MM.1S (cell line): ENCODE data around the gene GLUD1.
"Not testable (repeated sequence)": the region's sequence is repeated elsewhere in the genome, so short reads cannot be mapped to it uniquely, and the experiment has no call there.

Experiments
- DNase-seq: peaks from one replicate; pipeline ENCODE4 v3.0.0-alpha.2; 2015
- H2AFZ ChIP-seq: fragments of 300-600 bp; sonication (generic); 2 replicates; pipeline ENCODE4 v1.6.0; 2016; ENCODE audit warnings: antibody characterized with exemption, low read length
- H3F3A ChIP-seq: fragments of 300-600 bp; sonication (generic); 2 replicates; pipeline ENCODE4 v1.6.1; 2016; ENCODE audit warnings: mild to moderate bottlenecking, antibody characterized with exemption, low read length, moderate library complexity, mixed read lengths; ENCODE audit not compliant: insufficient read depth
- H3K27ac ChIP-seq: fragments of 300-600 bp; sonication (generic); 2 replicates; pipeline ENCODE4 v1.5.1; 2016; ENCODE audit warnings: mild to moderate bottlenecking, low read length
- H3K27me3 ChIP-seq: fragments of 300-600 bp; sonication (generic); replicated peaks from 2 replicates; pipeline ENCODE4 v1.6.0; 2016; ENCODE audit warnings: low read length; ENCODE audit not compliant: insufficient read depth
- H3K36me3 ChIP-seq: fragments of 300-600 bp; sonication (generic); replicated peaks from 2 replicates; pipeline ENCODE4 v1.6.1; 2016; ENCODE audit warnings: mild to moderate bottlenecking, low read length, mixed read lengths; ENCODE audit not compliant: insufficient read depth
- H3K4me1 ChIP-seq: fragments of 300-600 bp; sonication (generic); 2 replicates; pipeline ENCODE4 v1.6.1; 2016; ENCODE audit warnings: low read length, mixed read lengths
- H3K4me2 ChIP-seq: fragments of 300-600 bp; sonication (generic); 2 replicates; pipeline ENCODE4 v1.6.0; 2016; ENCODE audit warnings: low read depth, low read length
- H3K4me3 ChIP-seq: fragments of 300-600 bp; sonication (generic); 2 replicates; pipeline ENCODE4 v1.5.1; 2016; ENCODE audit warnings: low read length, mixed read lengths
- H3K79me2 ChIP-seq: fragments of 300-600 bp; sonication (generic); 2 replicates; pipeline ENCODE4 v1.6.1; 2016; ENCODE audit warnings: mixed run types, low read length, mixed read lengths
- H3K9ac ChIP-seq: fragments of 300-600 bp; sonication (generic); 2 replicates; pipeline ENCODE4 v1.6.1; 2016; ENCODE audit warnings: low read length, mixed read lengths
- H3K9me2 ChIP-seq: fragments of 300-600 bp; sonication (generic); replicated peaks from 2 replicates; pipeline ENCODE4 v1.6.1; 2016; ENCODE audit warnings: mild to moderate bottlenecking, low read length, mixed read lengths; ENCODE audit not compliant: insufficient read depth
- H3K9me3 ChIP-seq: fragments of 300-600 bp; sonication (generic); replicated peaks from 2 replicates; pipeline ENCODE4 v1.6.1; 2016; ENCODE audit warnings: mild to moderate bottlenecking, low read length, mixed read lengths; ENCODE audit not compliant: insufficient read depth
- H4K20me1 ChIP-seq: fragments of 300-600 bp; sonication (generic); 2 replicates; pipeline ENCODE4 v1.6.1; 2016; ENCODE audit warnings: mild to moderate bottlenecking, low read length, moderate library complexity, mixed read lengths; ENCODE audit not compliant: insufficient read depth
- EZH2 ChIP-seq: fragments of 300-600 bp; sonication (generic); optimal IDR thresholded peaks from 2 replicates; pipeline ENCODE3; 2017; ENCODE audit warnings: low read depth, mild to moderate bottlenecking, antibody characterized with exemption, low read length, mixed read lengths
- EZH2phosphoT487 ChIP-seq: fragments of 300-600 bp; sonication (generic); IDR thresholded peaks from 2 replicates; pipeline ENCODE4 v1.6.1; 2018; ENCODE audit warnings: antibody characterized with exemption, low read length
- TF ChIP-seq, protein P1 (sequence below): fragments of 300-600 bp; sonication (generic); IDR thresholded peaks from 2 replicates; pipeline ENCODE4 v1.5.1; 2016; ENCODE audit warnings: antibody characterized with exemption, low read length, mixed read lengths

GLUD1 gene

DNA sequence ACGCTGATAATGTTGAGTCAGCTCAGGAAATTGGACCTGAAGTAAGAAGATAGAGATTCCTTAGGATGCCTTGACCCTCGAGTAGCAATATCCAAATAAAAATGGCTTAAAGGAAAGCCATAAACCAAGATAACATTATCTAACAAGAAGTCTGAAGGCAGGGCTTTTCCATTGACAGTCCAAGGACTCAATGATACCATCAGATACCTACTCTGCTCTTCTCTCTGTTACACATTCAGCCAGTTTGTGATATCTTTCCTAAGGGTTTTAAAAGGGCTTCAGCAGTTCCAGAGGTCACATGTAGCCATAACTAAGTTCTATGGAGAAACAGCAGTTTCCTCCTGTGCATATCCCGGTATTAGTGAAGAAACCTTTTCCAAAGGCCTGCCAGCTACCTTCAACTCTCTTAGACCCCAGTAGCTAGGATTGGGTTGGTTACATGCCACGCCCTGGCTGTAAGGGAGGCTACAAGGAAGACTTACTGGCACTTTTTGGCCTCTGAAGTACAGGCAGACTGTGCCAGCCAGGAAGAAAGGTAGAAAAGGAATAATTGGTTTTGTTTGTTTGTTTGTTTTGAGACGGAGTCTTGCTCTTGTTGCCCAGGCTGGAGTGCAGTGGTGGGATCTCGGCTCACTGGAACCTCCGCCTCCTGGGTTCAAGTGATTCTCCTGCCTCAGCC is 10.9 kb upstream of the GLUD1 start:
- TF ChIP-seq, protein P1, sequence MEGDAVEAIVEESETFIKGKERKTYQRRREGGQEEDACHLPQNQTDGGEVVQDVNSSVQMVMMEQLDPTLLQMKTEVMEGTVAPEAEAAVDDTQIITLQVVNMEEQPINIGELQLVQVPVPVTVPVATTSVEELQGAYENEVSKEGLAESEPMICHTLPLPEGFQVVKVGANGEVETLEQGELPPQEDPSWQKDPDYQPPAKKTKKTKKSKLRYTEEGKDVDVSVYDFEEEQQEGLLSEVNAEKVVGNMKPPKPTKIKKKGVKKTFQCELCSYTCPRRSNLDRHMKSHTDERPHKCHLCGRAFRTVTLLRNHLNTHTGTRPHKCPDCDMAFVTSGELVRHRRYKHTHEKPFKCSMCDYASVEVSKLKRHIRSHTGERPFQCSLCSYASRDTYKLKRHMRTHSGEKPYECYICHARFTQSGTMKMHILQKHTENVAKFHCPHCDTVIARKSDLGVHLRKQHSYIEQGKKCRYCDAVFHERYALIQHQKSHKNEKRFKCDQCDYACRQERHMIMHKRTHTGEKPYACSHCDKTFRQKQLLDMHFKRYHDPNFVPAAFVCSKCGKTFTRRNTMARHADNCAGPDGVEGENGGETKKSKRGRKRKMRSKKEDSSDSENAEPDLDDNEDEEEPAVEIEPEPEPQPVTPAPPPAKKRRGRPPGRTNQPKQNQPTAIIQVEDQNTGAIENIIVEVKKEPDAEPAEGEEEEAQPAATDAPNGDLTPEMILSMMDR, result no peak
- TF ChIP-seq EZH2phosphoT487 (no peak), EZH2 (no peak)
- Histone ChIP-seq H3K27ac (no peak overlapping the region), H3K9ac (no peak overlapping the region), H2AFZ (no peak overlapping the region), H3K27me3 (no peaks in the 10 kb centered on the region), H3K9me3 (no peaks in the 10 kb centered on the region), H3K4me3 (no peak overlapping the region), H3K9me2 (no peaks in the 10 kb centered on the region), H3K36me3 (no peaks in the 10 kb centered on the region; the same call in 1 of the 2 replicates), H3K79me2 (peaks cover 34% of the 10 kb centered on the region), H3K4me1 (no peaks in the 10 kb centered on the region), H3K4me2 (no peak overlapping the region), H4K20me1 (no peaks in the 10 kb centered on the region), H3F3A (no peaks in the 10 kb centered on the region)
- DNase-seq, result no peak

DNA sequence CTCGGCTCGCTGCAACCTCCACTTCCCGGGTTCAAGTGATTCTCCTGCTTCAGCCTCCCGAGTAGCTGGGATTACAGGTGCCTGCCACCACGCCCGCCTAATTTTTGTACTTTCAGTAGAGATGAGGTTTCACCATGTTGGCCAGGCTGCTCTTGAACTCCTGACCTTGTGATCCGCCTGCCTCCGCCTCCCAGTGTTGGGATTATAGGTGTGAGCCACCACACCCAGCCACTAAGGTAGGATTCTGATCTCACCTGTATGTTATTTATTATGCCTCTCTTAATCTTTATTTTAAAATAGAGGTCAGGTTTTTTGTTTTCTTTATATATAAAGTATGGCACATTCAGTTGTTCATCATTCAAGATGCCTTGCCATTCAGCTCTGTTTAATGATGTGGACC is 10.1 kb upstream of the GLUD1 start:
- H3K4me1 ChIP-seq, H3K4me3 ChIP-seq, H3K9ac ChIP-seq, H3K36me3 ChIP-seq, H3K9me3 ChIP-seq, H3K27me3 ChIP-seq, H3K9me2 ChIP-seq, H2AFZ ChIP-seq, H3K4me2 ChIP-seq, H3F3A ChIP-seq, H3K27ac ChIP-seq, DNase-seq, H4K20me1 ChIP-seq: not testable (repeated sequence)
- peaks cover 39% of the 10 kb centered on the region for H3K79me2 ChIP-seq

DNA sequence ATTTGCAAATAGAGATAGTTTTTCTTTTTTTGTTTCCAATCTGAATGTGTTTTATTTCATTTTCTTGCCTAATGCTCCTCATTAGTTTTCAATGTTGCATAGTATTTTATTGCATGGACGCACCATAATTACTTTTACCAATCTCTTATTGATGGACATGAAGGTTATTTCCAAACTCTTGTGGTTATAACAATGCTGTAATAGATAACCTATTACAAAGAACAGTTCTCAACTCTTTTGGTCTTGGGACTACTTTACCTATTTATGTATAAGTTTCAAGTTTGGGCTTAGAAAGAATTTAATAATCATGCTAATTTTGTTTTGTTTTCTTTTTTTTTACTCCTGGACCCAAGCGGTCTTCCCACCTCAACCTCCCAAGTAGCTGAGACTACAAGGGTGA is 7.4 kb upstream of the GLUD1 start:
- no peak overlapping the region for H3K4me3 ChIP-seq
- H3K36me3 ChIP-seq, result no peaks in the 10 kb centered on the region; the same call in 1 of the 2 replicates
- no peaks in the 10 kb centered on the region for H3F3A ChIP-seq
- H3K27me3 ChIP-seq, result no peaks in the 10 kb centered on the region
- H3K9me3 ChIP-seq, result no peaks in the 10 kb centered on the region
- no peaks in the 10 kb centered on the region for H3K9me2 ChIP-seq
- H4K20me1 ChIP-seq, result no peaks in the 10 kb centered on the region
- TF ChIP-seq EZH2 (no peak), EZH2phosphoT487 (no peak)
- TF ChIP-seq, protein P1, result no peak
- H3K9ac ChIP-seq, result no peak overlapping the region
- no peak overlapping the region for H3K4me2 ChIP-seq
- DNase-seq, result no peak
- no peak overlapping the region for H2AFZ ChIP-seq
- no peak overlapping the region for H3K27ac ChIP-seq
- no peaks in the 10 kb centered on the region for H3K4me1 ChIP-seq
- H3K79me2 ChIP-seq, result peaks cover 52% of the 10 kb centered on the region

DNA sequence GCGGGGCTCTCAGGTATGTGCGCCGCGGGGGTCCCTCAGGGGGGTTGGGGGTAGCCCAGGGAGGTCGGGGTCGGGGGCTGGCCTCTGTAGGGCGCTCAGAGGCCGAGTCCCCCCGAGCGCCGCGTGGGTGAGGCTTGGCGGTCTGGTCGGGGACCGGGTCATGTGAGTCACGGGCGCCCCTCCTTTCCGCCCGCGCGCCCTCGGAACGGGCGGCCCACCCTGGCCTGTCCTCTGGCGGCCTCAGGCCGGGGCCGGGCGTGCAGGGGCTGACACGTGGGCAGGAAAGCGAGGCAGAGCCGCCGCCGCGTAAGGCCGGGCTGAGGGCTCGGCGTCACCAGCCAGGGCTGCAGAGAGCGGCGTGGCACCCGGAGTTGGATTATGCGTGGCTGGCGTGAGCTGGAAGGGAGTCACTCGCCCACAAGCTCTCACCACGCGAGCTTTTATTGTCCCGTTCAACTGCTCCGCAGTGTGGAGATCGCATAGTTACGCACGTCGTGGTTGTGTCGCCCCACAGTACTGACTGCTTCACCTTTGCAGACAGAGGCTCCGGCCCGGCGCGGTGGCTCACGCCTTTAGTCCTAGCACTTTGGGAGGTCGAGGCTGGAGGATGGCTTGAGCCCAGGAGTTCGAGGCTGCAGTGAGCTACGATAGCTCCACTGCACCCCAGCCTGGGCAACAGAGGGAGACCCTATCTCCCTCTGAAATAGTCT is 748 bp upstream of the GLUD1 start:
- TF ChIP-seq EZH2, result no peak
- TF ChIP-seq, protein P1, result no peak
- TF ChIP-seq EZH2phosphoT487, result no peak
- H3K9ac ChIP-seq, result peak overlapping the region; percentile 89
- H3K79me2 ChIP-seq, result peaks cover 81% of the 10 kb centered on the region
- H3K27me3 ChIP-seq, result no peaks in the 10 kb centered on the region
- H4K20me1 ChIP-seq, result peaks cover 7% of the 10 kb centered on the region; the same call in 1 of the 2 replicates
- peak overlapping the region; percentile 96 for H2AFZ ChIP-seq
- peak overlapping the region; percentile 92 for H3K4me2 ChIP-seq
- no peaks in the 10 kb centered on the region for H3K9me3 ChIP-seq
- H3F3A ChIP-seq, result peaks cover 10% of the 10 kb centered on the region
- H3K4me1 ChIP-seq, result peaks cover 13% of the 10 kb centered on the region
- peak overlapping the region; percentile 81 for H3K4me3 ChIP-seq
- H3K27ac ChIP-seq, result peak overlapping the region; percentile 91
- peak; percentile 74 for DNase-seq
- H3K36me3 ChIP-seq, result no peaks in the 10 kb centered on the region
- H3K9me2 ChIP-seq, result no peaks in the 10 kb centered on the region
